ENCODE results near the gene TMEM87B. TPM values are rescaled to one million over a fixed set of nuclear protein-coding genes. Genes with fewer than 3 reads are reported as not detected.

TMEM87B gene
- total and polyA plus RNA-seq, 2 of the 8 experiments (the other 6 are each of a cell fraction or from before 2014, with no cell fraction given), result 7.2 to 9.0 TPM

DNA sequence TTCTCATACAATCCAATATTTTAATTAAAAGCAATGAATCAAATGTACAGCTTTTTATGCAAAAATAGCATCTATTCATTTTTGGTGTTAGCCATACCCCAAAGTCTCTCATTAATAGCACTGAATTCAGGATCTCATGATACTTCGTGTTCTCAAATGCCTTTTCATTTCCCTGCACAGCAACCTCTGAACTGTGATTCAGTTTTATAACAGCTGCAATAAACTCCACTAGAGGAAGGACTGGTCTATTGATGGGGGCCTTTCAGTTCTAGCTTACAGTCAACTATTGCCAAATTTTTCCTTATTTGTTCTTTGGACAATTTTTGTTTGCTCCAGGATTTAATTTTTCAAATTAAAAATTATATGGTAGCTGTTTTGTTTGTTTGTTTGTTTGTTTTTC, 4.8 kb upstream of the TMEM87B start:
- H4K91ac ChIP-seq (replicated peaks; ENCODE audit: insufficient read length, low read length), result no peak overlapping the region
- H3K79me1 ChIP-seq (ENCODE audit: low read depth, low read length), result no peaks in the 10 kb centered on the region
- no peak overlapping the region for H3K18ac ChIP-seq (ENCODE audit: extremely low read depth, low read length)
- no peak overlapping the region for H2BK120ac ChIP-seq (replicated peaks; ENCODE audit: low read depth, low read length)
- H3K79me2 ChIP-seq (ENCODE audit: control insufficient read depth in 1 of 2, insufficient read depth in 2 of 2, low read length in 2 of 2), result no peaks in the 10 kb centered on the region
- no peak for FAIRE-seq
- peaks cover 0 to 9% (median 4%) of the 10 kb centered on the region in 4 experiments; a peak in 4 of 7 replicates for H3K4me1 ChIP-seq (replicated peaks in 1 of 4; ENCODE audit: control insufficient read depth in 3 of 4, insufficient read depth in 4 of 4, low read length in 3 of 4)
- no peak for DNase-seq (ENCODE audit: low read depth in 1 of 2, low spot score in 2 of 2)
- H3K9me3 ChIP-seq (ENCODE audit: insufficient read depth in 2 of 2, low read depth in 1 of 2, low read length in 1 of 2), result peaks cover 0 to 2% of the 10 kb centered on the region in 2 experiments; a peak in 1 of 4 replicates
- H2BK5ac ChIP-seq (ENCODE audit: low read depth, low read length), result no peak overlapping the region
- TF ChIP-seq HDAC6 (IDR thresholded peaks at IDR 0.05; ENCODE audit: low read depth, low read length), result no peak
- no peak for TF ChIP-seq MAFK (IDR thresholded peaks at IDR 0.05; ENCODE audit: low read depth, low read length)
- no peak for TF ChIP-seq EGR1 (IDR thresholded peaks at IDR 0.05; ENCODE audit: borderline replicate concordance, low read depth, low read length)
- TF ChIP-seq POLR2AphosphoS5 (IDR thresholded peaks at IDR 0.05; ENCODE audit: low read depth, low read length), result no peak
- TF ChIP-seq BCL11A (IDR thresholded peaks at IDR 0.05; ENCODE audit: low read depth in 2 of 2, low read length in 2 of 2), result no peak
- H3K27me3 ChIP-seq (replicated peaks in 1 of 4; ENCODE audit: control insufficient read depth in 3 of 4, extremely low read depth in 1 of 4, insufficient read depth in 3 of 4, low read length in 3 of 4), result no peaks in the 10 kb centered on the region
- H3K4me2 ChIP-seq (ENCODE audit: insufficient read depth in 1 of 2, low read depth in 2 of 2, low read length in 2 of 2), result no peak overlapping the region
- no peak overlapping the region for H3K4ac ChIP-seq (replicated peaks; ENCODE audit: insufficient read length, low read depth, low read length)
- POLR2A ChIA-PET (ENCODE audit: partially characterized antibody), result no interaction called here
- no peaks in the 10 kb centered on the region for H4K20me1 ChIP-seq (replicated peaks in 1 of 2; ENCODE audit: control insufficient read depth in 1 of 2, insufficient read depth in 2 of 2, low read length in 2 of 2)
- 88% methylated on average over 1 of the region's 1 CpG; no CpG with 5 or more reads in 1 of the 2 experiments for WGBS, 2 experiments (ENCODE audit: extremely low coverage in 1 of 2, insufficient coverage in 1 of 2, insufficient read length in 1 of 2, insufficient replicate concordance in 2 of 2, low coverage in 1 of 2, low lambda C conversion rate in 2 of 2, missing lambda C conversion rate in 1 of 2)
- H2AK5ac ChIP-seq (ENCODE audit: low read depth, low read length), result no peak overlapping the region
- no peak overlapping the region for H3K27ac ChIP-seq (ENCODE audit: low read depth, low read length)
- no peak overlapping the region for H3K9ac ChIP-seq (replicated peaks in 1 of 4; ENCODE audit: extremely low read depth in 1 of 4, low read depth in 3 of 4, low read length in 3 of 4)
- no peak overlapping the region for H3K4me3 ChIP-seq (ENCODE audit: extremely low read depth in 1 of 4, insufficient read depth in 2 of 4, low read depth in 3 of 4, low read length in 4 of 4)
- no peaks in the 10 kb centered on the region; the same call in 1 of the 2 replicates for H3K23me2 ChIP-seq (ENCODE audit: low read depth, low read length)
- no peak overlapping the region for H4K8ac ChIP-seq (ENCODE audit: extremely low read depth, insufficient read depth, low read length)
- no peak overlapping the region for H3K56ac ChIP-seq (replicated peaks; ENCODE audit: insufficient read length, low read depth, low read length)
- H2BK12ac ChIP-seq (ENCODE audit: low read depth, low read length), result no peak overlapping the region
- H3K14ac ChIP-seq (ENCODE audit: insufficient read length), result no peak overlapping the region
- H4K5ac ChIP-seq (ENCODE audit: insufficient read length, low read depth, low read length), result no peak overlapping the region
- H2BK20ac ChIP-seq (ENCODE audit: low read length), result no peak overlapping the region
- no peaks in the 10 kb centered on the region for H3K36me3 ChIP-seq (ENCODE audit: control insufficient read depth in 2 of 4, insufficient read depth in 4 of 4, low read length in 3 of 4)
- CTCF ChIA-PET (ENCODE audit: partially characterized antibody), result interaction anchor here (0.6 to 5.1 kb wide), 8 partner anchors 17 to 161 kb away, joined by 3 to 54 read pairs (median 6); no protein-coding TSS in a partner anchor
- no peak overlapping the region for H2AFZ ChIP-seq (ENCODE audit: low read length)
- no peak overlapping the region for H3K23ac ChIP-seq (ENCODE audit: insufficient read length)
- H2BK15ac ChIP-seq (ENCODE audit: low read length), result no peak overlapping the region

Data from H1 (cell line).